Pericardium fibroblast (primary cell): ENCODE results near the gene SYNJ1. TPM values are rescaled to one million over a fixed set of nuclear protein-coding genes. Genes with fewer than 3 reads are reported as not detected.

ENCODE experiments used
- total RNA-seq: library from RNA; depleted of rRNA; stranded (reverse); fragments of >200 nt; gene quantifications from 2 replicates; pipeline ENCODE4 v1.2.3, GENCODE V29; 2015

SYNJ1 gene
- 4.5 and 6.3 TPM in 2 replicates for total RNA-seq

GRCh38 chr21:32727687-32728455, at the start of gene SYNJ1:
TSS of gene SYNJ1 (minus strand) at chr21:32728013. CDS start at chr21:32726895, 1,118 bp downstream.

GRCh38 chr21:32612075-32612998, 115.5 kb downstream of the SYNJ1 start, which contains the start of gene CFAP298:
TSS of gene CFAP298 (minus strand) at chr21:32612377. CDS start at chr21:32612243, 134 bp downstream.

GRCh38 chr21:32585042-32585710, 142.6 kb downstream of the SYNJ1 start, which contains the start of gene TCP10L:
TSS of gene TCP10L (minus strand) at chr21:32585523. CDS start at chr21:32584304, 1,219 bp downstream.

Other genes with a start within 250 kb of the SYNJ1 start
- 0.34 and 0.35 TPM in 2 replicates for gene TCP10L, start 142.5 kb downstream of the SYNJ1 start, total RNA-seq
- 15.2 and 21.2 TPM in 2 replicates for gene CFAP298, start 115.6 kb downstream of the SYNJ1 start, total RNA-seq
- gene PAXBP1, start 43.7 kb upstream of the SYNJ1 start, total RNA-seq: 8.2 and 8.5 TPM in 2 replicates